Skin of body (tissue), 2 donors: ENCODE results near the gene ALDH2. TPM values are rescaled to one million over a fixed set of nuclear protein-coding genes. Genes with fewer than 3 reads are reported as not detected.
A peak's percentile ranks its signal among the peaks of the same experiment; 100 is the strongest.
"Not testable (repeated sequence)": the region's sequence is repeated elsewhere in the genome, so short reads cannot be mapped to it uniquely, and the experiment has no call there.

Experiments
- DNase-seq: peaks from one replicate; lab custom pipeline; 2025; lab: John Stamatoyannopoulos, UW
- total RNA-seq: library from RNA; depleted of rRNA; stranded (reverse); fragments of >200 nt; gene quantifications from one replicate; pipeline ENCODE4 v1.2.3, GENCODE V29; 2014

Gene ALDH2
- 34.2 TPM for total RNA-seq

DNA sequence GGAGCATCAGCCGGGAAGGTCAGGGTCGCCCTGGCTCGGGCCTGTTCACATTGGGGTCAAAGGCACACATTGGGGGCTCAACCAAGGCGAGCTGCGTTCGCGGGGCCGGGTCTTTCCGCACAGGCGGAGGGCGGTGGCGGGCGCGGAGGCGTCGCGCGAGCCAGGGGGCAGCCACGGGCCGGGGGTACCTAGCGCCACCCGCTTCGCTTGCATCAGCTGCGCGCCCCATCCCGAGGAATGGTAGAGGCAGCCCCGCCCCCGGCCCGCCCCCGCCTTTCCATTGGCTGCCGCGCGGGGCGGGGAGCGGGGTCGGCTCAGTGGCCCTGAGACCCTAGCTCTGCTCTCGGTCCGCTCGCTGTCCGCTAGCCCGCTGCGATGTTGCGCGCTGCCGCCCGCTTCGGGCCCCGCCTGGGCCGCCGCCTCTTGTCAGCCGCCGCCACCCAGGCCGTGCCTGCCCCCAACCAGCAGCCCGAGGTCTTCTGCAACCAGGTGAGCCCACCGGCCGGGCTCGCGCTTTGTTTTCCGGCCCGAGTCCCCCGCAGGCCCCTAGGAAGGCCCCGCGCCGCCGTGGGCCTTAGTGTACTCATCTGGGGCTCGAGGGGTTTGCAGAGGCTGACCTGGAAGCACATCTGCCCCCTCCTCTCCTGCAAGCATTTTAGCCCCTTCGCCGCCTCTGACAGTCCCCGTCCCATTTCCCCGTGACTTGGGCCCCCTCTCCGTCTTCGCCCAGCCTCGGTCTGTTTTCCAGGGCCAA, at the start of gene ALDH2:
TSS of gene ALDH2 (plus strand) at position 326 of the 754 bp plus-strand sequence. CDS start at position 376, 50 bp downstream.
- DNase-seq: peak; percentile 16

DNA sequence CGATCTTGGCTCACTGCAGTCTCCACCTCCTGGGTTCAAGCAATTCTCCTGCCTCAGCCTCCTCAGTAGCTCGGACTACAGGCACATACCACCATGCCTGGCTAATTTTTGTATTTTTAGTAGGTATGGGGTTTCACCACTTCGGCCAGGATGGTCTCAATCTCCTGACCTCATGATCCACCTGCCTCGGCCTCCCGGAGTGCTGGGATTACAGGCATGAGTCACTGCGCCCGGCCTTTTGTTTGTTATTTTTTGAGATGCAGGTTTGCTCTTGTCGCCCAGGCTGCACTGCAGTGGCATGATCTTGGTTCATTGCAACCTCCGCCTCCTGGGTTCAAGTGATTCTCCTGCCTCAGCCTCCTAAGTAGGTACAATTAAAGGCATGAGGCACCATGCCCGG, 47.4 kb upstream of the ALDH2 start:
- DNase-seq: not testable (repeated sequence)

GRCh38 chr12:111720457-111720856, 46.3 kb upstream of the ALDH2 start:
- DNase-seq: no peak

DNA sequence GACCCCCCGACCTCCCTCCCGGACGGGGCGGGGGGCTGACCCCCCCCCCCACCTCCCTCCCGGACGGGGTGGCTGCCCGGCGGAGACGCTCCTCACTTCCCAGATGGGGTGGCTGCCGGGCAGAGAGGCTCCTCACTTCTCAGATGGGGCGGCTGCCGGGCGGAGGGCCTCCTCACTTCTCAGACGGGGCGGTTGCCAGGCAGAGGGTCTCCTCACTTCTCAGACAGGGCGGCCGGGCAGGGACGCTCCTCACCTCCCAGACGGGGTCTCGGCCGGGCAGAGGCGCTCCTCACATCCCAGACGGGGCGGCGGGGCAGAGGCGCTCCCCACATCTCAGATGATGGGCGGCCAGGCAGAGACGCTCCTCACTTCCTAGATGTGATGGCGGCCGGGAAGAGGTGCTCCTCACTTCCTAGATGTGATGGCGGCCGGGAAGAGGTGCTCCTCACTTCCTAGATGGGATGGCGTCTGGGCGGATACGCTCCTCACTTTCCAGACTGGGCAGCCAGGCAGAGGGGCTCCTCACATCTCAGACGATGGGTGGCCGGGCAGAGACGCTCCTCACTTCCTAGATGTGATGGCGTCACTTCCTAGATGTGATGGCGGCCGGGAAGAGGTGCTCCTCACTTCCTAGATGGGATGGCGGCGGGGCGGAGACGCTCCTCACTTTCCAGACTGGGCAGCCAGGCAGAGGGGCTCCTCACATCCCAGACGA, 42.9 kb upstream of the ALDH2 start:
- DNase-seq: not testable (repeated sequence)

DNA sequence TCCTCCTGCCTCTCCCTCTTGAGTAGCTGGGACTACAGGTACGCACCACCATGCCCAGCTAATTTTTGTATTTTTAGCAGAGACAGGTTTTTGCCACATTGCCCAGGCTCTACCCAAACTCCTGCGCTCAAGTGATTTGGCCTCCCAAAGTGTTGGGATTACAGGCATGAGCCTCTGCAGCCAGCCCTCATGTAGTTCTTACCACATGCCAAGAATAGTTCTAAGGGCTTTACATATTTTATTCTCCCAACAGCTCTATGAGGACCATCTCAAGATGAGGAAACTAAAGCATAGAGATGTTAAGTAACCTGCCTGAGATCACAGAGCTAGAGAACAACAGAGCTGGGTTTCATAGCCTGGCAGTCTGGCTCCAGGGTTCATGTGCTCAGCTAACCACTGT, 37.9 kb upstream of the ALDH2 start:
- DNase-seq: no peak

DNA sequence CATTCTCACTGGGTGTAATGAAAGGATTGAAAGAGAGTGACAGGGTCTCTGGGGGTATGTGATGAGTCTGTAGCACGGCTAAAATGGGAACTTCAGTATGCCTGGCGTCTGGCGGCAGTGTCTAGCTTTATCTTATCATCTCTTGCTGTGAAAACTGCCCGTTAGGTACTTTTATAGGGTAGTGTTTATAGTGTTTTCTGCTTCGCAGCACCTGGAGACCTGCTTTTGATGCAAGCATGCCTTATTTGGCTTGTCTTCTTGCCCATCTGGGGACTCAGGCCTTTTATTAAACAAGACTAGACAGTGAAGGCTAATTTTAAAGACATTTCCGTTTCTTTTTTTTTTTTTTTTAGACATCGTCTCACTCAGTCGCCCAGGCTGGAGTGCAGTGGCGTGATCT, 36.3 kb upstream of the ALDH2 start:
- DNase-seq: no peak

DNA sequence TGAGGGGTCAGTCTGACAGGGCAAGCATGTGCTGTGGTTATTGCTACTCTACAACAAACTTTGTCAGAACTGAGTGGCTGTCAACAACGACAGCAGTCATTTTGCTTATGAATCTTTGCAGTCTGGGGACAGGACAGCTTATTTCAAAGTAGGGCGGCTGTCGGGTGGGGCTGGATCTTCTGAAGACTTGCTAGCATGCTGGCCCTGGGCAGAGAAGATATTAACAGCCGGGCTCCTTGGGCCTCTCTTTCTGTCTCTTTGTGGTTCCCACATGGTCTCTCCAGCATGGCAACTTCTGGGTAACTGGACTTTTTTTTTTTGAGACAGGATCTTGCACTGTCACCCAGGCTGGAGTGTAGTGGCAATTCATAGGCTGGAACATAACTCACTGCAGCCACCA, 33.9 kb upstream of the ALDH2 start:
- DNase-seq: no peak

DNA sequence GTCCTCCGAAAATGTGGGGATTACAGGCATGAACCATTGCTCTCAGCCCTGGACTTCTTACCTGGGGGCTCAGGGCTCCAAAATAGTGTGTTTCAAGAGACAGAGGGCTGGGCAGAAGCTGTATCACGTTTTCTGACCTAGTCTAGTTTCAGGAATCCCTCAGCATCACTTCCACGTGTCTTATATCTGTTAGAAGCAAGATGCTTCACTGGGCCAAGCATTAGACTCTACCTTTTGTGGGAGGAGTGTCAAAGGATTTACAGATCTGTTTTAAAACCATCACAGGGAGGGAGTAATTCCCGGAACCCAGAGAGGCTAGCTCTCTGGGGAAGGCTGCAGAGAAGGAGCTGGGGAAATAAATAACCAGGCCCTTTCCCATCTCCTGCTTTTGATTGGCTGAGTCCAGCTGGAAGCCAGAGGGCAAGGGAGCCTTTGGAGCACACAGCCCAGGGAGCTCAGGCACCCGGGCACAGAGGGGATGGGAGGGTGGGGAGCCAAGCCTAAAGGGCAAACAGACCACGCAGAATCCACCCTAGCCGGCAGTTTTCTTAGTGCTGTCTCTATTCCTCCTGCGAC, 33.3 kb upstream of the ALDH2 start:
- DNase-seq: no peak

- DNase-seq: not testable (repeated sequence)
Observed at GRCh38 chr12:111739524-111739923, 27.2 kb upstream of the ALDH2 start.

DNA sequence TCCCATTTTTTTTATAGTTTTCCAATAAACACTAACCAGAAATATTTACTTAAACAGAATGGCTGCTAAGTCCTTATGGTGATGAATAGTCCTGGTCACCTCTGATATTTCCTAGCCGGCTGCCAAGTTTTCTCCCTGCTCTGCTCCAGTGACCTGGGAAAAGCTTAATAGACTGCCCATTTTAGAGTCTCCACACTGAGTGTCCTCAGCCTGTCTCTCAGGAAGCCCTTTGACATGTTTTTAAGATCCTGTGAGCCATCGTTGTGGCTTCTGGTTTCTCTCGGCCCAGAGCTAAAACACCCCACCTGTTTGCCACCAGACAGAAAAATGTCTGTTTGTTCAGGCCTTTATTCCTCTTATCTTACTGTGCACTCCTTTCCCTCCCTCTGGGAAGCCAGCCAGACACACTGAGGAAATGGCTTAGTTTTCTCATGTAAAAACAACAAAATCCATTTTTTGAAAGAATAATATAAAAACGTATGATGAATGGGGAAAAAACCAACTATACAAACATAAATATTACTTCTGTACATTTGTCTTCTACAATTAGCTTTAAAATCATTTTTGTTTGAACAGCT, 25.4 kb upstream of the ALDH2 start:
- no peak for DNase-seq

DNA sequence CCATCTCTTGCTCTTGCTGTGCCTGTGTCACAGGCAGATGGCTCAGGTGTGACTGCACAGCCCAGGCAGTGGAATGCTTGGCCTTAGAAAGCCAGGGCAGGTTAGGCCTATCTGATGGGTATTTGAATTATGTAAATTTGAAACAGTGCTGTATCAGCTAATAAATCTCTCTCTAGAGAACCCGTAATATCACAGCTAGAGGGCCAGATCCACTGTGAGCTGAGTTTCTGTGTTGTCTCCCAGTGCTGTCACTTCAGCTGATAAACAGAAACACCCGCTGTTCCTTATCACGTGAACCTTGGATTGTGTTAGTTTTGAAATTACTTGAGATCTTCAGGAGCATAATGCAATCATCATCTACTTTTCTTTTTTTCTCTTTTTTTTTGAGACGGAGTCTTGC, 21.5 kb upstream of the ALDH2 start:
- DNase-seq: no peak

DNA sequence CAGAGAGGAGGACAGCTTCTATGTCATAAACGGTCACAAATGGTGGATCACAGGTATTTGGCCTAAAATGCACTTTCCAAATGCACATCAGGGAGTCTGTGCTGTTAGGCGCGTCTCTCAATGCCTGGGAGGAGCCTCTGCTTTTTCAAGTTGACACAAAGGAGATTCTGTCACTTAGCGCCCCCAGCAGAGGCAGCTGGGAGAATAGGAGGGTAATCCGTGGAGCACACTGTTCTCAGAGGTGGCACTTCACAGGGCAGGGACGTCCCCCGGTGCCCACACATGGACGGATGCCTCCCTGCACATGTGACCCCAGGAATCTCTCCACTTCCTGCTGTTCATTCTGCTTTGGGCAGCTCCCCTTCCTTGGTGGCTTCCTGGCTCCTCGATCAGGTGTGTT, 19.4 kb upstream of the ALDH2 start:
- no peak for DNase-seq

DNA sequence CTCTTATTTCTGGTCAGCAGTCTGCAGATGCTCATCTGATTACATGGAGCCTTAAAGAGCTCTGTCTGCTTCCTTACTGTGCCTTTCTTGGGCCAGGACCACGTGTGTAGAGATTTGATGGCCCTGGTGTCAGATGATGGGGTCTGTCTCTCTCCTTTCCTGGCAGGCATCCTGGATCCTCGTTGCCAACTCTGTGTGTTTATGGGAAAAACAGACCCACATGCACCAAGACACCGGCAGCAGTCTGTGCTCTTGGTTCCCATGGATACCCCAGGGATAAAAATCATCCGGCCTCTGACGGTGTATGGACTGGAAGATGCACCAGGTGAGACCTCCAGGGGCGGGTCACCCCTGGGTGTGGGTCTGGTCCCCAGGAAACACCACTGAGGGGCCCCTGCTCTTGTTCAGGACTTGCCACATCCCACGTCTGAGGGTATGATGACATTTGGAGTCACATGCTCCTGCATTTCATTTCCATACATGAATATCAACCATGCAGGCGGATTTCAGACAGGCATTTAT, 18.5 kb upstream of the ALDH2 start:
- DNase-seq: no peak

DNA sequence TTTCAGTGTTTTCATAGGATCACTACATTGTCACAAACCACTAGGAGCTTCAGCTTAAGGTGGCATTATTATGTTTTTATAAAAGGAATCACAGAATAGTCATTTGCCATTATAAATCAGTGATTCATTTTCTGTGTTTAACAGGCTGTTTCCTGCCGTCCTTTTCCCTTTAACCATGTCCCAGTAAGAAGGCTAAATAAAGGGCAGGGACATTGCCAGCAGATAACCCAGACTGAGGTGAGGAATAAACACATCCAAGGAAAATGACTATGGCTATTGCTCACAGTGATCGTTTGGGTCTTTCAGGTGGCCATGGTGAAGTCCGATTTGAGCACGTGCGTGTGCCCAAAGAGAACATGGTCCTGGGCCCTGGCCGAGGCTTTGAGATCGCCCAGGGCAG, 17.9 kb upstream of the ALDH2 start:
- no peak for DNase-seq

DNA sequence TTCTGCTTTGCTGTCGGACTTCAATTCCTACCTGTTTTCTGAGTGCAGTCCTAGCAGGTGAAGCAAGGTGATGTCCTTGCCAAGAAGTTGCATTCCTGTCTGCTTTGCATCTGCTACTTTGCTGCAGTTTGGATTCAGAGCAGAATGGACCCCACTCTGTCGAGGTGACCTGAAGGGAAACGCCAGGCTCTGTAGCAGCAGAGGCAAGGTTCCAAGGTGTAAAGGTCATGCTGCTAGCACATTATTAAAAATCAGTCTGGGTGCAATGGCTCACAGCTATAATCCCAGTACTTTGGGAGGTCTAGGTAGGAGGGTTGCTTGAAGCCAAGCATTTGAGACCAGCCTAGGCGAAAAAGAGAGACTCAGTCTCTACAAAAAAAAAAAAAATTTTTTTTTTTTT, 17.3 kb upstream of the ALDH2 start:
- no peak for DNase-seq

GRCh38 chr12:111753144-111753881, 13.4 kb upstream of the ALDH2 start:
- DNase-seq: no peak

DNA sequence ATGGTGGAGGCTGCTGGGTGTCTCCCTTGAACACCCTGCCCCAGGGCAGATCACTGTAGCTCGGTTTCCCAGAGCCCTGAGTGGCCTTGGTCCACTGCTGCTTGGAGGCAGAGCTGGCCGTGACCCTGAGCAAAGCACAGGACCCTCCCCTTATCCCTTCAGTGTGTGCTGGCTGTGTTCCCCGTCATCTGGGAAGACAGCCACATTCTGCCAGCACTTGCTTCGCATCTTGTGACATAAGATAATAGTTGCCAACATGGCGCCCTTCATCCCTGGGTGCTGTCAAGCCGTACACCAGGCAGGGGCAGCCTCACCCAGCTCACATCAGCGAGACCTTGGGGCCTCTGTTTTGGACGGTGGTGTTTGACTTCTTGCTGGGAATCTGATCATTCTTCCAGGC, 12.1 kb upstream of the ALDH2 start:
- no peak for DNase-seq

- DNase-seq: no peak
Observed at GRCh38 chr12:111756196-111756595, 10.5 kb upstream of the ALDH2 start.

DNA sequence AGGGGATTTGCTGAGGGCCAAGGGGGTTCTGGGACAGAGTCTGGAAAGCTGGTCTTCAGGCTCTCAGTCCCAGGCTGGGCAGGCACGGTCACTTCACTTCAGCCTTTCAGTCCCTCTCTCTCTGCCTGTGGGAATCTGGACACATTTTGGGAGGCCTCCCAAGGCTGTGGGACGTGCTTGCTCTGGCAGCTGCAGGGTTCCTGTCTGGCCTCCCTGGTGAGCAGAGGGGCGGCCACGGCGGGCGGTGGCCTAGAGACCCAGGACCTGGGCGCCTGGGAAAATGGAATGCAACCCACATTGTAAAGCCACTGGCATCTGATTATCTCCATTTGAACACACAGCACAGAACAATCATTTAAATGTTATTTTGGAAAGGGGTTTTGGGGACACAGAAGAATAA, 10.1 kb upstream of the ALDH2 start:
- no peak for DNase-seq

DNA sequence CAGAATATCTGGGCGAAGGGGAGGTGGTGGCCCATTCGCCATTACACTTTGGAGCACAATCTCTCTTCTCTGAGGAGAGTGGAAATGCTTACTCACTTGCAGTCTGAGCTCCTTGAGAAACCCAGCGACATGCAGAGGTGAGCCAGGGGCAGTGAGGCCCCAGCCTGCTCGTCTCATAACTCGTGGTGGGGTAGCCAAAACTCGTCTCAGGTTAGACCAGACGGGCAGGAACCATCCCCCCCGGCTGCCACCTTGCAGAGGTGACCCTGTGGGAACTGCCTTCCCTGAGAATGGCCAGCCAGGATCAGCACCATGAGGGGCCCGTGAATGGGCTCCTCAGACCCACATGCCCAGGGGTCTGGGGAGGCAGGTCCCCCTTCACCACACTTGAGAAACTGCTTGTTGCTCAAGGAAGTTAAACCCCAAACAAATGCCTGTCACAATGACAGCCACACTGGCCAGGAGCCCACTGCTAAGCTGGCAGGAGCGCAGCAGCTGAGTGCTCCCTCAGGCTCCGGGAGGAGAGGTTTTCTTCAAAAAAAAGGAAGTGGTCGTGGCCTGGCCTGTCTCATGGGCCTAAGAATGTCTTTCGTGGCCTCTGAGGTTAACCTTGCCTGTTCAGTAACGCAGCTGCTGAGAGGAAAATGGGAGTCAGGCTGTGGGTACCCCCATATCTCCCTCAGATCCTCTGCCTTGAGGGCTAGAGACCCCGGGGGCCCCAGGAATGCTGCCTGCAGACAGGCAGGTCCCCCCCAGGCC, 9.2 kb upstream of the ALDH2 start:
- no peak for DNase-seq

DNA sequence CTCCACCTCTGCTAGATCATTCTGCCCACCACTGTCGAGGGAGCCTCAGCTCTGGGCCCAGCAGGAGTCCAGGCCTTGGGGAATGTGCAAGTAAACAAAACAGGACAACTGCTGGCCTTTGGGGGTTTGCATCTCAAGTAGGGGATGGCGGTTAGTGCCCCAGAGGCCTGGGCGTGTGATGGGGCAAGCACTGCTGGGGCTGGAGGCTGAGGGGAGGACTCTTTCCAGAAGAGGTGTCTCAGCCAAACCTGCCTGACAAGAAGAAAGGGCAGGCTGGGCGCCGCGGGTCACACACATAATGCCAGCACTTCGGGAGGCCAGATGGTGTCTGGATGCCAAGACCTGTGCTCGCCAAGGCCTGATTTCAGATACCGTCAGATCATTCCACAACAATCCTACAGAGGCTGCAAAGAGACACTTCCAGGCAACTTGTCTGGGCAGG, 8.6 kb upstream of the ALDH2 start:
- no peak for DNase-seq
